AG10803 (cell line): ENCODE results near the gene EDNRA.

ENCODE experiments used
- DNase-seq: peaks from one replicate; pipeline ENCODE4 v3.0.0; 2010; ENCODE audit warnings: low read depth
- H3K4me3 ChIP-seq: 2 replicates; pipeline ENCODE4 v1.5.1; 2011; ENCODE audit warnings: mild to moderate bottlenecking, low read length, control low read depth
- CTCF ChIP-seq: conservative IDR thresholded peaks from 2 replicates; pipeline ENCODE4 v1.5.1; 2011; ENCODE audit warnings: mild to moderate bottlenecking, low read length, control low read depth, inconsistent platforms

The EDNRA gene

GRCh38 chr4:147513091-147513490 is 32.2 kb downstream of the EDNRA start:
- no peak for TF ChIP-seq CTCF
- peak; percentile 40 for DNase-seq
- no peak overlapping the region for H3K4me3 ChIP-seq

DNA sequence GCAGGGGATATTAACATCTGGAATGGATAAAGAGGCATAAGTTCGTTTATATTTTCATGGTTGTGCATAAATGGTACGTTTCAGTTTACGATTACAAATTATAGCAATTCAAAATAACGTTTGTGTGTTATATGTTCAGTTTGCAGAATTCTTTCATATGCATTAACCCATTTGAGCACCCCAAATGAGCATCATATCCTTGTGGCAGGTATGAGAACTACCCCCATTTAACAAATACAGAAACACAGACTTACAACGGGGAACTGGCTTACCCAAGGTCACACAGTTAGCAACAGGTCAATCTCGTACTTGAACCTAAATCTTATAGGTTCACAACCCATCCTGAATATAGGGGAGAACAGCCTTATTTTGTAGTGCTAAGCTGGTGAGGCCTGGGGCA is 33.1 kb downstream of the EDNRA start:
- DNase-seq: no peak
- TF ChIP-seq CTCF: peak; percentile 35
- no peak overlapping the region for H3K4me3 ChIP-seq

DNA sequence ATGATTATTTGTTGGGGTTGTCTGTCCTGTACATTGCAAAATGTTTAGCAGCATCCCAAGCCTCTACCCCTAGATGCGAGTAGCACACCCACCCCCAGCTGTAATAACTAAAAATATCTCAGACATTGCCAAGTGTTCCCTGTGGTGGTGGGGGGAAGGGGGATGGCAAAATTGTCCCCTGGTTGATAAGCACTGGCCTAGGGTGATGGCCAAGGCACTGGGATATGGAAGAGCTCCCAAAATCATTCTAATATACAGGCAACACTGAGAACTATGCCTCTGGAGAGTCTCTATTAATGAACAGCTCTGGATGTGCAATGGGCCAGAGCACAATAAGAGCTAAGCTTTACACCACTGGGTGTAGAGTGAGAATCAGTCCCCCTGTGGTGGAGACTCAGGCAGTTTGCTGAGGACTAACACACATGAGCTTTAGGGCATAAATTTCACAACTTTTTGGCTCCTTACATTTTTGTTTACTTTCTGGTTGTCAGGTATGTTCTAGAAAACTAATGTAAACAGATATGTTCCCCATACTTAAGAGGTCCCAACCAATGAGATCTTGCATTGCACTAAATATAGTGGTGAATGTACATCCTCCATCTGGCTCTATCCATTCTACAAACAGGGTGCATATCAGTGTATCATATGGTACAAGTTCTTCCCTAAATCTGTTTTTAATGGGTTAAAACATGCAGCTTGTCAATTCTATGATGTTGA is 34.5 kb downstream of the EDNRA start:
- H3K4me3 ChIP-seq: no peak overlapping the region
- no peak for DNase-seq
- no peak for TF ChIP-seq CTCF

DNA sequence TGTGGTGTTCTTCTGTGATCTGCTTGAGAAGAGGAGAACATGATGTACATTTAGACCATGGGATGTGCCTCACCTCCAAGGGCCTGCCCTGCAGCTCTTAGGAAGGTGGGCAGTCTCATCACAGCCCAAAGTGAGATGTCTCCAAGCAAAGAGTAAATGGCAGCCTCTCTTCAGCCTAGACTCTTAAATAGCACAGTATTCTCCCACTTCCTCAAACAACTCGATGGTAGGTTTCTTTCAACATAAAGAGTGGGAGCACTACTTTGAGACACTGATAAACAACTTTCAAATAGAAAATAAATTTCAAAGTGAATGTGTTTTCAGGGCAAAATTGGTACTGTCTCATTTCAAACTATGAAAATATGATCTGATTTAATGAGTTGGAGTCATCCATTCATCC is 35.2 kb downstream of the EDNRA start:
- no peak for DNase-seq
- no peak for TF ChIP-seq CTCF

DNA sequence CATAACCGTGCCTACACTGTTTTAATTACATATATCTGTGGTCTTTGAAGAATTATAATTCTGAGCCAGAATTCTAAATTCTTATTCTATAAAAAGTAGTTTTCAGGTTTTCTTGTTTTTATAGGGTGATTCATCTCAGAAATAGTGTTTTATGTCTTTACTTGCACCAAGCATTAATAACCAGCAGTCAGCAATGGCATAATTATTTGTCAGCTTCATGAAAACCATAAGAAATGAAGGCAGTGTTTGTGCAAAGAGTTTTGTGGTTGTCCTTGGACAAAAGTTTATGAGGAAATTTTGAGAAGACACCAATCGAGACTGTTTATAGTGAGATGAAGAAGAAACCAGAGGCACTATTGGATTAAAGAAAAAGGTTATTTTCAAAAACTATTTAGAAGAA is 37.2 kb downstream of the EDNRA start:
- no peak overlapping the region for H3K4me3 ChIP-seq
- no peak for TF ChIP-seq CTCF
- peak; percentile 44 for DNase-seq

More for the DNA sequence above, 35.2 kb downstream of the EDNRA start:
- no peak overlapping the region for H3K4me3 ChIP-seq

GRCh38 chr4:147518846-147519767 is 38.2 kb downstream of the EDNRA start:
- DNase-seq: peak; percentile 78
- TF ChIP-seq CTCF: peak; percentile 100
- H3K4me3 ChIP-seq: no peak overlapping the region
